HCT116 (cell line): Measurements from ENCODE around the gene KCNN4. TPM values are rescaled to one million over a fixed set of nuclear protein-coding genes. Genes with fewer than 3 reads are reported as not detected.

Experiments used
- ATAC-seq: fragments of 200-7000 bp; cut with Tn5 transposase; 2 replicates; pipeline ENCODE4 v1.9.1; 2020; ENCODE audit warnings: mild to moderate bottlenecking, moderate library complexity
- BruUV-seq: library from RNA; stranded (reverse); fragments of 400-500 nt; replicated peaks from 2 replicates; lab custom pipeline; 2021; lab: Mats Ljungman, UMichigan
- CTCF ChIA-PET: fragments of 300-600 bp; sonication (Branson Sonifier 250); formaldehyde crosslinking; loops from one replicate; lab custom pipeline; 2021; ENCODE audit warnings: antibody characterized with exemption; lab: Charles Lee
- POLR2A ChIA-PET: fragments of 300-600, 350-600 bp; sonication (Branson Sonifier 250); formaldehyde crosslinking; loops from one replicate; lab custom pipeline; 2021; ENCODE audit warnings: antibody characterized with exemption; lab: Charles Lee
- RAD21 ChIA-PET, 2 experiments: fragments of 300-600 bp; sonication (Branson Sonifier 250); formaldehyde crosslinking; loops; one replicate each; lab custom pipeline; 2023; ENCODE audit warnings: low total read pairs in 2 of 2; ENCODE audit not compliant: uncharacterized antibody in 2 of 2, unreplicated experiment in 2 of 2, low non-redundant PET in 1 of 2; lab: Charles Lee
- DNase-seq: peaks from one replicate; pipeline ENCODE4 v3.0.0-alpha.2; 2010; ENCODE audit warnings: low read depth, low spot score
- H2AFZ ChIP-seq: fragments of 200-600 bp; shearing (Covaris generic), sonication (generic); 2 replicates; pipeline ENCODE4 v1.6.1; 2017; ENCODE audit warnings: low read depth, mixed run types, mixed read lengths, antibody characterized with exemption, low read length; ENCODE audit not compliant: poor library complexity, severe bottlenecking
- H3K27ac ChIP-seq: 2 replicates; pipeline ENCODE4 v1.5.1; 2012; ENCODE audit warnings: low read depth, low read length
- H3K27me3 ChIP-seq: fragments of 200-600 bp; sonication (generic); 2 replicates; pipeline ENCODE4 v1.6.1; 2016; ENCODE audit warnings: mixed run types, low read length, mixed read lengths; ENCODE audit not compliant: insufficient read depth
- H3K36me3 ChIP-seq, 2 experiments: fragments of 200-500 bp in 1 of 2; fragments of 200-600 bp in 1 of 2; sonication (Bioruptor generic) in 1 of 2; sonication (generic) in 1 of 2; 2 replicates each; pipeline versions ENCODE4 v1.5.1 to v1.6.1; 2014 to 2016; ENCODE audit warnings: low read length in 2 of 2, inconsistent platforms in 1 of 2, mixed read lengths in 1 of 2, mixed run types in 1 of 2; ENCODE audit not compliant: insufficient read depth in 2 of 2, control insufficient read depth in 1 of 2
- H3K4me1 ChIP-seq, 2 experiments: fragments of 200-600 bp in 1 of 2; sonication (generic) in 1 of 2; 2 replicates each; pipeline versions ENCODE4 v1.5.1 to v1.6.1; 2012 to 2017; ENCODE audit warnings: low read length in 2 of 2, inconsistent platforms in 1 of 2, mild to moderate bottlenecking in 1 of 2, mixed read lengths in 1 of 2, mixed run types in 1 of 2, moderate library complexity in 1 of 2; ENCODE audit not compliant: insufficient read depth in 2 of 2, control insufficient read depth in 1 of 2
- H3K4me2 ChIP-seq: fragments of 200-600 bp; sonication (generic); 2 replicates; pipeline ENCODE4 v1.6.1; 2017; ENCODE audit warnings: mixed run types, low read length, mixed read lengths
- H3K4me3 ChIP-seq, 2 experiments: fragments of 200-600 bp in 1 of 2; sonication (generic) in 1 of 2; replicated peaks in 1 of 2; 2 replicates each; pipeline ENCODE4 v1.5.1; 2011 to 2016; ENCODE audit warnings: low read length in 2 of 2, control low read depth in 1 of 2, low read depth in 1 of 2, mild to moderate bottlenecking in 1 of 2, mixed read lengths in 1 of 2, mixed run types in 1 of 2
- H3K79me2 ChIP-seq: fragments of 200-600 bp; sonication (generic); 2 replicates; pipeline ENCODE4 v1.6.1; 2017; ENCODE audit warnings: mild to moderate bottlenecking, mixed run types, low read length, moderate library complexity, mixed read lengths; ENCODE audit not compliant: insufficient read depth
- H3K9ac ChIP-seq: fragments of 200-600 bp; sonication (generic); 2 replicates; pipeline ENCODE4 v1.6.1; 2016; ENCODE audit warnings: low read length, mixed read lengths
- H3K9me2 ChIP-seq: fragments of 200-600 bp; sonication (generic), shearing (Covaris generic); 2 replicates; pipeline ENCODE4 v1.6.1; 2017; ENCODE audit warnings: mixed run types, mild to moderate bottlenecking, moderate library complexity; ENCODE audit not compliant: insufficient read depth
- H3K9me3 ChIP-seq, 2 experiments: fragments of 200-500 bp in 1 of 2; fragments of 200-600 bp in 1 of 2; sonication (Bioruptor generic) in 1 of 2; sonication (generic) in 1 of 2; 2 replicates each; pipeline ENCODE4 v1.6.1; 2014 to 2017; ENCODE audit warnings: low read length in 2 of 2, mixed read lengths in 2 of 2, inconsistent platforms in 1 of 2, low read depth in 1 of 2, mild to moderate bottlenecking in 1 of 2, mixed run types in 1 of 2, moderate library complexity in 1 of 2; ENCODE audit not compliant: control insufficient read depth in 1 of 2, insufficient read depth in 1 of 2
- H4K20me1 ChIP-seq: fragments of 200-600 bp; sonication (generic), shearing (Covaris generic); 2 replicates; pipeline ENCODE4 v1.6.1; 2017; ENCODE audit warnings: mixed run types, mild to moderate bottlenecking, moderate library complexity; ENCODE audit not compliant: insufficient read depth
- EGR1 ChIP-seq: IDR thresholded peaks from 2 replicates; pipeline ENCODE4 v1.6.1; 2012; ENCODE audit warnings: low read depth
- EZH2 ChIP-seq: fragments of 200-600 bp; sonication (generic); IDR thresholded peaks from 2 replicates; pipeline ENCODE4 v1.6.1; 2017; ENCODE audit warnings: antibody characterized with exemption, mixed run types
- EZH2phosphoT487 ChIP-seq: fragments of 200-600 bp; IDR thresholded peaks from 2 replicates; pipeline ENCODE4 v1.6.1; 2018; ENCODE audit warnings: antibody characterized with exemption, borderline replicate concordance
- POLR2AphosphoS5 ChIP-seq: IDR thresholded peaks from 2 replicates; pipeline ENCODE4 v1.6.1; 2011; ENCODE audit warnings: mild to moderate bottlenecking, low read depth, low read length, moderate library complexity
- YY1 ChIP-seq: IDR thresholded peaks from 2 replicates; pipeline ENCODE4 v1.6.1; 2011; ENCODE audit warnings: low read length, low read depth, moderate library complexity, mild to moderate bottlenecking; ENCODE audit not compliant: insufficient replicate concordance; ENCODE audit errors: extremely low read depth
- intact Hi-C: fragments of 100-400 bp; cut with micrococcal nuclease; formaldehyde crosslinking; loops from 2 replicates; pipeline ENCODE4 v1.10.0; 2022
- total RNA-seq: library from RNA; stranded (reverse); gene quantifications from one replicate; pipeline ENCODE4 v1.2.1, GENCODE V29; 2021; ENCODE audit not compliant: unreplicated experiment
- TF ChIP-seq, protein P1 (sequence below), 3 experiments: fragments of 200-600 bp in 1 of 3; sonication (generic) in 1 of 3; IDR thresholded peaks in 2 of 3; conservative IDR thresholded peaks in 1 of 3; 2 replicates each; pipeline ENCODE4 v1.5.1; 2012 to 2017; ENCODE audit warnings: low read depth in 2 of 3, low read length in 2 of 3, antibody characterized with exemption in 1 of 3, borderline replicate concordance in 1 of 3, control low read depth in 1 of 3, mild to moderate bottlenecking in 1 of 3, mixed read lengths in 1 of 3, mixed run types in 1 of 3, moderate library complexity in 1 of 3; ENCODE audit not compliant: insufficient read depth in 1 of 3
- TF ChIP-seq, protein P2 (sequence below): IDR thresholded peaks from 2 replicates; pipeline ENCODE4 v1.6.1; 2012

KCNN4 gene
- total RNA-seq, 1 experiment from 2014 or later, result 72.9 TPM

DNA sequence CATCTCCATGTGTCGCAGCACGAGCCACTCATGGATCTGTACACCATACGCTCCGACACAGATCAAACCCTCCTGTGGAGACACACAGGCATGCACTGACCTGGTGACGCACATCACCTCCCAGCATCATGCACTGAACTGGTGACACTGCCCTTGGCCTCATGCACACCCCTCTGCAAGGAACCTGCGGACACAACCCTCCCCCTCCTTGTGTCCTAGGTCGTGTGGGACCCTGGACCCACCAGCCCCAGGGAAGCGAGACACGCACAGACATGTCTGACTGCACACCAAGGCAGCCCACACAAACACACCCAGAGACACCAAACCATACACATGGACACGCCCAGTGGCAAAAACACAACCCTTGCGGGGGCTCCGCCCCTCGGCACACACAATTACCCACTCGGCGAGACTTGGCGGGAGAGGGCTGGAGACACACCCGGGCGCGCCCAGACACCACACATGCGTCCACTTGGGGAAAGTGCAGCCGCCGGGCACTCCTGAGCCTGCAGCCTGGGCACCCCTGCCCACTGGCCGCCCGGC is 2.0 kb upstream of the KCNN4 start:
- Histone ChIP-seq H3K27ac (peak overlapping the region; percentile 94), H3K4me1 (peaks cover 65 to 82% of the 10 kb centered on the region in 2 experiments), H2AFZ (no peak overlapping the region), H3K79me2 (peaks cover 48% of the 10 kb centered on the region), H4K20me1 (no peaks in the 10 kb centered on the region), H3K9me2 (no peaks in the 10 kb centered on the region), H3K4me3 (peak overlapping the region in 1 of 2 experiments; percentile 9; a peak in 1 of 4 replicates), H3K4me2 (peak overlapping the region; percentile 88), H3K27me3 (no peaks in the 10 kb centered on the region), H3K36me3 (no peaks in the 10 kb centered on the region), H3K9ac (peak overlapping the region; percentile 88), H3K9me3 (no peaks in the 10 kb centered on the region)
- TF ChIP-seq EZH2, result no peak
- TF ChIP-seq, protein P1, sequence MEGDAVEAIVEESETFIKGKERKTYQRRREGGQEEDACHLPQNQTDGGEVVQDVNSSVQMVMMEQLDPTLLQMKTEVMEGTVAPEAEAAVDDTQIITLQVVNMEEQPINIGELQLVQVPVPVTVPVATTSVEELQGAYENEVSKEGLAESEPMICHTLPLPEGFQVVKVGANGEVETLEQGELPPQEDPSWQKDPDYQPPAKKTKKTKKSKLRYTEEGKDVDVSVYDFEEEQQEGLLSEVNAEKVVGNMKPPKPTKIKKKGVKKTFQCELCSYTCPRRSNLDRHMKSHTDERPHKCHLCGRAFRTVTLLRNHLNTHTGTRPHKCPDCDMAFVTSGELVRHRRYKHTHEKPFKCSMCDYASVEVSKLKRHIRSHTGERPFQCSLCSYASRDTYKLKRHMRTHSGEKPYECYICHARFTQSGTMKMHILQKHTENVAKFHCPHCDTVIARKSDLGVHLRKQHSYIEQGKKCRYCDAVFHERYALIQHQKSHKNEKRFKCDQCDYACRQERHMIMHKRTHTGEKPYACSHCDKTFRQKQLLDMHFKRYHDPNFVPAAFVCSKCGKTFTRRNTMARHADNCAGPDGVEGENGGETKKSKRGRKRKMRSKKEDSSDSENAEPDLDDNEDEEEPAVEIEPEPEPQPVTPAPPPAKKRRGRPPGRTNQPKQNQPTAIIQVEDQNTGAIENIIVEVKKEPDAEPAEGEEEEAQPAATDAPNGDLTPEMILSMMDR (IDR thresholded peaks at IDR 0.05 in 2 of 3, conservative IDR thresholded peaks at IDR 0.05 in 1 of 3; ENCODE audit: borderline replicate concordance in 1 of 3, insufficient read depth in 1 of 3, low read depth in 2 of 3, low read length in 2 of 3), result no peak
- TF ChIP-seq, protein P2, sequence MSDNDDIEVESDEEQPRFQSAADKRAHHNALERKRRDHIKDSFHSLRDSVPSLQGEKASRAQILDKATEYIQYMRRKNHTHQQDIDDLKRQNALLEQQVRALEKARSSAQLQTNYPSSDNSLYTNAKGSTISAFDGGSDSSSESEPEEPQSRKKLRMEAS, result no peak; the same call in 1 of the 2 replicates
- TF ChIP-seq EGR1, result no peak
- TF ChIP-seq POLR2AphosphoS5, result peak; percentile 11; the same call in 1 of the 2 replicates
- no peak for TF ChIP-seq YY1
- no peak for TF ChIP-seq EZH2phosphoT487
- ATAC-seq (peak; percentile 7; the same call in 1 of the 2 replicates), DNase-seq (no peak)
- no TSS peak for BruUV-seq
- ChIA-PET RAD21 (no interaction called here), CTCF (no interaction called here), POLR2A (no interaction called here)
- intact Hi-C loops, result loop anchor here (10.0 kb wide), 1 partner anchor 108 kb away; the partner anchor contains the start of gene PLAUR
